Measurements from ENCODE around the gene RBM22.
"Not testable (repeated sequence)": the region's sequence is repeated elsewhere in the genome, so short reads cannot be mapped to it uniquely, and the experiment has no call there.

The RBM22 gene

DNA sequence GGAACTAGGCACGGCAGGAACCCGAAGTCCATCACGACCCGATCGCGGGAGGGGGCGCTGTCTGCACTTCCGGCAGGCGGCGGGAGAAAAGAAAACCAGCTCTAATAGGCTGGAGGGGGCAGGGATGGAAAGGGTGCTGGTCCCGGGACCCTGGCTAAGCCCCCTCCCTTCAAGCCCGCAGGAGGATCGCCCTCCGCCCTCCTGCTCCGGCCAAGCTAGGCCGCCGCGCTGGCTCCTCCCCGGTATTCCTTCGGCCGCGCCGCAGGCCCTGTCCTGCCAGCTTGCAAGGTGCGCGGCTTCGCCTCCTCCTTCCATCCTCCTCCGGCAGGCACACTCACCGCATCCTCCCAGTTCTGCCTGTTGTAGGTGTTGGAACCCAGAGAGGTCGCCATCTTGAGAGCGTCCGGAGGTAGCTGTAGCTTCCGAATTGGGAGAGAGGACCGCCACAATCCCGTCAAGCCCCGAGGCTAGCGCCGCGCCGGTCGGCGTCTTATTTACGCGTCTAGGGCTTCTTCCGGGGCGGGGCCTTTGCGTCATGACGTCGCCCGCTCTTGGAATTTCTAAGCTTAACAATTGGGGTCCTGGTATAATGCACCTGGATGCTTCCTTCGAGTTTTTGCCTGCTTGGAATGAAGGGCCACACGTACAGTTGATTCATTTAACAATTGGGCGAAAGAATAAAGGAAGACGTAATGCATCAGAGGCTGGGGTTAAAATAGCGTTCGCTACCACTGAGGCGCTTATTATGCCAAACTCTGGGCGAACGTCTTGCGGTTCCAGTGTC lies at the start of gene RBM22:
RBM22 (minus strand) TSS at position 469 of the 784 bp plus-strand sequence; CDS start at position 392, 77 bp downstream.
- DNase-seq (ENCODE audit: low spot score): peak; percentile 93

DNA sequence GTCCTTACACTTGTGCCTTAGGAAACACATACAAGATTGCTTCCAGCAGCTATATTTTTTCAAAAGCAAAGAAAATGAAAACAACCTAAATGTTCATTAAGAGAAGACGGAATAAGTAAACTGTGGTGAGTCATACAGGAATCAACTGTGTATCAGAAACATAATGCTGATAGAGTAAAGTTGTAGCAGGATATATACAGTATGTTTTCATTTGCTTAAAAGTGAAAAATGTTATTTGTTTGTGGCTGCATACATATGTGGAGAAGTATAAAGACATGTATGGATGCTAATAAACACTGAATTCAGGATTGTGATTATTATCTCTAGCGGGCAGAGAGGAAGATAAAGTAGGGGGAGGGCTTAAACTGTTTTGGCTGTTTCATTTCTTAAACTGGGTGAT lies 49.6 kb upstream of the RBM22 start:
- no peak for DNase-seq (ENCODE audit: low spot score)

DNA sequence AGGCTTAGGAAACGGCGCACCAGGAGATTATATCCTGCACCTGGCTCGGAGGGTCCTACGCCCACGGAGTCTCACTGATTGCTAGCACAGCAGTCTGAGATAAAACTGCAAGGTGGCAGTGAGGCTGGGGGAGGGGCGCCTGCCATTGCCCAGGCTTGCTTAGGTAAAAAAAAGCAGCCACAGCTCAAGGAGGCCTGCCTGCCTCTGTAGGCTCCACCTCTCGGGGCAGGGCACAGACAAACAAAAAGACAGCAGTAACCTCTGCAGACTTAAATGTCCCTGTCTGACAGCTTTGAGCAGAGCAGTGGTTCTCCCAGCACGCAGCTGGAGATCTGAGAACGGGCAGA lies 42.3 kb upstream of the RBM22 start:
- not testable (repeated sequence) for DNase-seq (ENCODE audit: low spot score)

DNA sequence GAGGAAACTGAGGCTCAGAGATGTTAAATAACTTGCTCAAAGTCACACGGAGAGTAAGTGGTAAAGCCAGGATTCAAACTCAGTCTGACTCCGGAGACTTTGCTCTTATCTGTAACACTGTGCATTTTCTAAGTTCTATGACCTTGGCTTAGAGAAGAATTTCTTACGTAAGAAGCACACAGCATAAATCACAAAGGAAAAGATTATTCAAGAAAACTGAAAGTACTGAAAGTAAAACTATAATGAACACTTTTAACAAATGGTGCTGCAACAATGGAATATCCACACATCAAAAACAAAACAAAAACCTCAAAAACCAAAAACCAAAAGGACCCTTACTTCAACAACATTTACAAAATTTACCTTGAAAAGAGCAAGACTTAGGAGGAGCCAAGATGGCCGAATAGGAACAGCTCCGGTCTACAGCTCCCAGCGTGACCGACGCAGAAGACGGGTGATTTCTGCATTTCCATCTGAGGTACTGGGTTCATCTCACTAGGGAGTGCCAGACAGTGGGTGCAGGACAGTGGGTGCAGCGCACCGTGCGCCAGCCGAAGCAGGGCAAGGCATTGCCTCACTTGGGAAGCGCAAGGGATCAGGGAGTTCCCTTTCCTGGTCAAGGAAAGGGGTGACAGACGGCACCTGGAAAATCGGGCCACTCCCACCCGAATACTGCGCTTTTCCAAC lies 41.7 kb upstream of the RBM22 start:
- DNase-seq (ENCODE audit: low spot score): not testable (repeated sequence)

DNA sequence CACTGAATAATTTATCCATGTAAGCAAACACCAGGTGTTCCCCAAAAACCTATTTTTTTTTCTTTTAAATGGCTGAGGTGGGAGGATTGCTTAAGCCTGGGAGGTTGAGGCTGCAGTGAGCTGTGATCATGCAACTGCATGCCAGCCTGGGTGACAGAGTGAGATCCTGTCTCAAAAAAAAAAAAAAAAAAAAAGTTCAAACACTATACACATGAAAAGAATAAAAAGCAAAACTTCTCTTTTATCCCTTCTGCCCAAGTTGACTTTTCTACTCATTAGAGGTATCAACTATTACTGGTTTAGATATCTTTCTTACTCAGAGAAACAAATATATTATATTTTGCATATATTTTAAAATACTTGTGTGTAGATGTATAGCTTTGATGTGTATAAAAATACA lies 40.1 kb upstream of the RBM22 start:
- no peak for DNase-seq (ENCODE audit: low spot score)

DNA sequence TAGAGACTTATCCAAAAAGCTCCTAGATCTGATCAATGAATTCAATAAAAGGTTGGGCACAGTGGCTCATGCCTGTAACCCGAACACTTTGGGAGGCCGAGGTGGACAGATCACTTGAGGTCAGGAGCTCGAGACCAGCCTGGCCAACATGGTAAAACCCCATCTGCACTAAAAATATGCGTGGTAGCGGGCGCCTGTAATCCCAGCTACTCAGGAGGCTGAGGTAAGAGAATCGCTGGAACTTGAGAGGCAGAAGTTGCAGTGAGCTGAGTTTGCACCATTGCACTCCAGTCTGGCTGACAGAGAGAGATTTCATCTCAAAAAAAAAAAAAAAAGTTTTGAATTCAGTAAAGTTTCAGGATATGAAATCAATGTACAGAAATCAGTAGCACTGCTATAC lies 38.0 kb upstream of the RBM22 start:
- DNase-seq (ENCODE audit: low spot score): no peak

DNA sequence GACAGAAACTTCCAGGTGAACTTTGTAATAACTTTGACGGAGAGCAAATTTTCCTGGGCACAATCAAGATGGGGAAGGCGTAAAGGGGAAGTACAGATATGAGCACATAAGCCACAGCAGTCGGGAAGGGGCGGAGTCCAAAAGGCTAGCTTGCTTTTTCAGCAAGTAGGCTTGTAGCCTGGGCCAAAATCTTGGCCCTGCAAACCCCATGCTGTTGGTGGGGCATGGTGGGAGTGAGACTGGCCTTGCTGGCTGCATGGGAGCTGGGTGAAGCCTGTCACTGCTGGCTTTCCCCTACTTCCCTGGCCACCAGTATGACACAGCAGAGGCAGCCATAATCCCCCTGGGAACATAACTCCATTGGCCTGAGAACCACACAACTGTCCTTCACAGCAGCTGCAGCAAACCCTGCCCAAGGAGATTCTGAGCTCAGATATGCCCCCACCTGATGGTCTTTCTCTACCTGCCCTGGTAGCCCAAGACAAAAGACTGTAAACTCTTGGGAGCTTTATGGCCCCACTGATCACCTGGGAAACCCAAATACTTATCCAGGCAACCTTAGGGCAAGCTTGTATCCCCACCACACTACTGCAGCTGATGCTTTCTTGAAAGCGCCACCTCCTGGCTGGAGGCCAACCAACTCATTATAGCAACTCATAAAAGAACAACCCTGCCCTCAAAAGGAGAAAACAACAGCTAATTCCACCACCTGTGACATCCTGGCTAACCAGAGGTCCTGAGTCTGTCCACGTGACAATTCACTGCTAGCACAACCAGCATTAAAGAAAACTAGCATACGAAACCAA lies 33.9 kb upstream of the RBM22 start:
- DNase-seq (ENCODE audit: low spot score): no peak

DNA sequence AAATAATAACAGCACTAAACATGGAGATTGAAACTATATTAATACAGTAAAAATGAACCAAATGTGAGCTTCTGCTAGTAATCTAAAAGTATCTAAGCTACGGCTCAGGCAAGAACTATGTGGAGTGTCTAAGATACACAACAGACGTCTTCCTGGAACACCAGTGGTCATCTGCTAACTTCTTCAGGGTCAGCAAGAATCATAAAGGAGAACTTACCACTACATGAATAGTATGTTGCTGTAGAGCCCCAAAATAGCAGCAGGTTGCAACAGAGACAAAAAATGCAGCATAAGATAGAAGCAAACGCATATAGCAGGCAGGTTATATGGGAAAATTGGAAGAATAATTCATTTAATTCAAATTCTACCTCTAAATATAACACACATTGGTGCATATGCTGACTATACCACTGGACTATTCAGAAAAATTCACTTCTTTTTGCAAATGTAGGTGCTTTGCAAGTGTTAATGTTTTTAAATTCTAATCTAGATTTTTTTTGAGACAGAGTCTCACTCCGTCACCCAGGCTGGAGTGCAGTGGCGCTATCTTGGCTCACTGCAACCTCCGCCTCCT lies 30.9 kb upstream of the RBM22 start:
- DNase-seq (ENCODE audit: low spot score): no peak

DNA sequence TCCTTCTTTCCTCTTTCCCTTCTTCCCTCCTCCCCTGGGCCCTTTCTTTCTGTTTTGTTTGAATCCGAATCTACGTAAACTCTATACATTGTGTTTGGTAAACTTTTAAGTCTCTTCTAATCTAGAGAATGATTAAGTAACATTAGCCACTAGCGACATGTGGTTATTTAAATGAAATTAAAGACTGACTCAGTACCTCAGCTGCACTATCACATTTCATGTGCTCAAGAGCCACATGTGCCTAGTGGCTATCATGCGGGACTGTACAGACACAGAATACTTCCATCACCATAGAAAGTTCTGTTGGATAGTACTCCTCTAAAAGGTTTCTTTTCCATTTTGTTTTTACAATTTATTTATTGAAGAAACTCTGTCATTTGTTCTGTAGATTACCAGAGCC lies 29.0 kb upstream of the RBM22 start:
- DNase-seq (ENCODE audit: low spot score): no peak

DNA sequence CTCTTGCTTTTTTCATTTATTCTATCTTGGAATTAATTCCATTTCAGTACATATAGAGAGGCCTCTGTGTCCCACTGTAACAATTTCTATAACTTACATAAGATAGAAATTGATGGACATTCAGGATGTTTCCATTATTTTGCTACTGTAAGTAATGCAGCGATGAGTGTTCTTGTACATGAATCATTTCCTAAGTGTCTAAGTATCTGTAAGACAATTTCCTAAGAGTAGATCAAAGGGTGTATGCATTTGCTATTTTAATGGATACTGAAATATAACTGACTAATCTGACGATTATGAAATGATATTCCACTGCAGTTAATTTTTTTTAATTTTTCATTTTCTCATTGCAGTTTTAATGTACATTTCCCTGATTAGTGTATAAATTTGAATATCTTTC lies 23.0 kb upstream of the RBM22 start:
- no peak for DNase-seq (ENCODE audit: low spot score)

DNA sequence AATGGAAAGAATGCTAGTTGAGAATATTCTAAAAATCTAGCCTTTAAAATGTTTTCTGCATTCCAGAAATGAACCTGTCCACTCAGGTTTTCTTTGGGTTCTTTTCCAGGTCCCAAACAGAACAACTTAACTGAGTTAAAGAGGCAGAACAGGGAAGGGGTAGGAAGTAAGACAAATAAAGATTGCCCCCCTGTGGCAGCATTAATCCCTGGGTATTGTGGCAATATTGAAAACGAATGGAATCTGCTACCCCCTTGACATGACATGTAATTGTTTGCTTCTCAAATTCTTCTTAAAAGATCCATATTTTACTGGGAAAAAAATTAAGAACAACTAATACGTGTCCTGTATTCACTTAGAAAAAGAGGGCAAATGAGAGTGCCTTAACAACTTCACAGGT lies 9.3 kb upstream of the RBM22 start:
- DNase-seq (ENCODE audit: low spot score): peak; percentile 9

DNA sequence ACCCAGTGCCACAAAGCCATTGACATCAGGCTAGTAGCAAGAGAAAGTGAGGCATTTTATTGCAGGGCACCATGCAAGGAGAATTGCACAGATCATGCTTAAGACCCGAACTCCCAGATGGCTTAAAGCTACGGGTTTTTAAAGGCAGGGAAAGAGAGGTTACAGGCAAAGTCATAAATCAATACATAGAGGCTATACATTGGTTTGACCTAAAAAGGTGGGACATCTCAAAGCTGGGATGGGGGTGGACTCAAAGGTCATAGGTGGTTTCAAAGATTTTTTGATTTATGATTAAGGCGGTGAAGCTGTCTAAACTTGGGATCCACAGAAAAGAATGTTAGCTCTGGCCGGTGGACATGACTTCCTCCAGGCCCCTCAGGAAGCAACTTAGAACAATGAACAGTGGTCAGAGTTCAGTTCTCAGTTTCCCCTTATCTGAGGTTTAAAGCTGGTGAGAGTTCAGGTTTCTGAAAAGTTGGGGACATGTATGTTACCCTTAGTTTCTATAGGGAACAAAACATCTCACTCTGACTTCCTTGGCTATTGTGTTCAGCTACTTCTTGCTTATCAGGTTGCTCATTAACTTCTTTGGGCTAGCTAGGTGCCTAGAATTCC lies 6.0 kb upstream of the RBM22 start:
- DNase-seq (ENCODE audit: low spot score): no peak

DNA sequence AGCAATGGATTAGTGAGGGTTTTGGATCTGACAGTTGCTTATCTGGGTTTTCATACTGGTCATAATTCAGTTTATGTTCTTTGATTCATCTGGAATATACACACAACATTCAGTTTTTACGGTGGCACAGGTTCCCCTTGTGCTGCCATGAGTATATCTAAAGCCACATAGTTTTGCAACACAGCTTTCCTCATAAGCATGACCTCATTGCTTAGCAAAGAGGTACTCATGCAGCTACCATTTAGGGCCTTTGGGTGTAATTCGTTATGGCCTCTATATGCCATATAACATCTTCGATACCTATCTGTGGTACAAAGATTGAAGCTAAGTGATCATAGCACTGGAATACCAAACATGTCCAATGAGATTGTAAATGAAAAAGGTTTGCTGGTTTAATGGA lies 2.9 kb upstream of the RBM22 start:
- DNase-seq (ENCODE audit: low spot score): no peak

DNA sequence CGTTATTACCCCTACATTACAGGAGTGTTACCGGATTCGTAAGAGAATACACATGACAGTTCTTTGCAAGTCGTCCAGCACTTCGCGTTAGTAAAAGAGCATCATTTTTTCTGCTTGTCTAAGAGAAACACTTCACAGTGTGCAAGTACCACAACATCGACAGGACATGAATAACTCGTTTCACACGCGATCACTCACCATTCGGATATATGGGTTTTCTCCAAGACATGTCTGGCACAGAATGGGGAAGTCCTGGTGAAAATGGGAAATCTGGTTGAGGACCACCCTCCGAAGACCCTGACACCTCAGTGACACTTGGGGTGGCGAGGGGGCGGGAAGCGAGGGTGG lies 642 bp downstream of the RBM22 start:
- DNase-seq (ENCODE audit: low spot score): no peak

DNA sequence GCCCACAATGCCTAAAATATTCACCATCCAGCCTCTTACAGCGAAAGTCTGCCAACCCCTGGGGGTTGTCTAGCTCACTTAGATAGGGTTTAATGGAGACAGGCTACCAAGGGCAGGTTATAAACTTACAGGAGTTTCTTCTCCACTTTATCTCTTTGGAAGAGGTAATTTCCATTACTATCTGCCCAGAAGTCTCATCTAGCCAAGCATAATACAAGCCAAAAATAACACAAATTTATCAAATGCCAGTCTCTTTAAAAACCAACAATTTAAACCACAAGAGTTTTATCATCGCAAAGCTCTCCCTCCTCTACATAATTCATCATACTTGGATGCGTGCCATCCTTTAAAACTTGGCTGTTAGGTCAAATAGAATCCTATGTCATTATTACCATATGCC lies 6.2 kb downstream of the RBM22 start:
- DNase-seq (ENCODE audit: low spot score): no peak

DNA sequence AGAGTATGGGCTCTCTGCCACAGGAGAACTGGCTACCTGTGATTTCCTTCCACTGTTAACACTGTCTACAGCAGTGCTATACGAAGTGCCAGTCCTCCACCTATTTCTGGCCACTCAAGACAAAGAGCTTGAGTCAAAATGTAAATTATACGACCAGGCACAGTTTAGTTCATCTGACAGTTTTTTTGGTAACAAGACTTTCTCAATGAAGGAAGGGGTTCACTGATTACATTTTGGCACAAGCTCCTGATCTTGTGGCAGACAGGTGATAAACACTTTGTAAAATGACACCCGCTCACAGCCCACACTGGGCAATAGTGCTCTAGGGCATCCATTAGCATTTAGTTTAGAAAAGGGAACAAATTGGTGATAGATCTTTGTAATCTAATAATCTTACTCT lies 8.6 kb downstream of the RBM22 start:
- no peak for DNase-seq (ENCODE audit: low spot score)

DNA sequence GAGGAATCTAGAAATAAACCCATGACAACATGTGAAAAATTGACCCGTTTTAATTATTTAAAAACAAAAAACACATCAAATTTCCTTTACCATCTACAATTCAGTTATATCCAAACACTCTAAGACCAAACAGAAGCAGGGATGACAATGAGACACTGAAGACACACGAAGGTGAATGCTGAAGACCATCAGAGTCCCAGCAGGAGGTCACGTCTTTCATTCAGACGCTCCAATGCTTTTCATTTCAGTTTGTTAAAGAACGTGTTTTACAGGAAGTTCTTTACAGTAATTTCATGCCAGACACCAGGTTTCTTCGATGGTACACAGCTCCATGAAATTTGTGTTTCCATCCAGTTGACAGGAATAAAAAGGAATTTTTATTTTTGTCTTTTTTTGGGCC lies 10.1 kb downstream of the RBM22 start:
- DNase-seq (ENCODE audit: low spot score): no peak

DNA sequence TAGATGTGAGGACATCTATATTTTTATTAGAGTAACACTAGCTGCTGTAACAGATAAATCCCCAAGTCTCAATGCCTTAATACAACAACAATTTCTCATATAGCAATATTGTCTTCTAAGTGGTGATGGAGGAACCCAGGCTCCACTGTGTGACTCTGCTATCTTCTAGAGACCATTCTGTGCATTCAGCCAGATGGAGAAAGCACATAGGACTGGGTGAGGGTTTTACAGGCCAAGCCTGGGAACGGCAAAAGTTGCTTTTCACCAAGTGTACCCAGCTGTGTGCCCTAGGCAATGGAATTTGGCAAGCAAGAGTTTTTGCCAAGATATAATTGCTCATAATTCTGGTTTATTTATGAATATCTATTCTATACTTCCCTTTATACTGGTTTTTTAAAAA lies 11.7 kb downstream of the RBM22 start:
- no peak for DNase-seq (ENCODE audit: low spot score)

DNA sequence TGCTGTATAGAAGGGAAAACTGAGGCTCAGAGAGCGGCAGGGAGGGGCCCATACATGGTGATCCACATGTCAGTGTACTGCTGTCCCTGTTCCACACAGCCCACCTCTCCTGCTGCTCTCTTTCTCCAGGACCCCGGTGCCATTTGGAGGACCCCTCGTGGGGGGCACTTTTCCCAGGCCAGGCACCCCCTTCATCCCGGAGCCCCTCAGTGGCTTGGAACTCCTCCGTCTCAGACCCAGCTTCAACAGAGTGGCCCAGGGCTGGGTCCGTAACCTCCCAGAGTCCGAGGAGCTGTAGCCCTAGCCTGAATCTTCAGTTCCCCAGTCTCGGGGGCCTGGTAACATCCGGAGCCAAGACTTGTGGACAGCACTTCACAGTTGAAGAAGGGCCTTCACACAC lies 24.3 kb downstream of the RBM22 start:
- no peak for DNase-seq (ENCODE audit: low spot score)

DNA sequence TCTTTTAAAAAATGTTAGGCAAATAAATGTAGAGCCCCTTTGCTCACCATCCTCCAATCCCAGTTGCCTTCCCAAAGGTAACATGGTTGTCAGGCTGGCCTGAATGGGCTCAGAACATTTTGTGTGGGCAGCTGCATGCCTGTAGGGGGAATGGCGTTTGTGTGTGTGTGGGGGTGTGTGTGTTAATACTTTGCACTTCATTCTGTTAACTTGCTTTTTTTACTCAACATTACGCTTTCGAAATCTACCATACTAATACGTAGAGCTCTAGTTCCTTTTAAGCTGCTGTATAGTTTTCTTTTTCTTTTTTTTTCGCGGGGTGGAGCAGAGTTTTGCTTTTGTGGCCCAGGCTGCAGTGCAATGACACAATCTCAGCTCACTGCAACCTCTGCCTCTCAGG lies 25.8 kb downstream of the RBM22 start:
- no peak for DNase-seq (ENCODE audit: low spot score)

DNA sequence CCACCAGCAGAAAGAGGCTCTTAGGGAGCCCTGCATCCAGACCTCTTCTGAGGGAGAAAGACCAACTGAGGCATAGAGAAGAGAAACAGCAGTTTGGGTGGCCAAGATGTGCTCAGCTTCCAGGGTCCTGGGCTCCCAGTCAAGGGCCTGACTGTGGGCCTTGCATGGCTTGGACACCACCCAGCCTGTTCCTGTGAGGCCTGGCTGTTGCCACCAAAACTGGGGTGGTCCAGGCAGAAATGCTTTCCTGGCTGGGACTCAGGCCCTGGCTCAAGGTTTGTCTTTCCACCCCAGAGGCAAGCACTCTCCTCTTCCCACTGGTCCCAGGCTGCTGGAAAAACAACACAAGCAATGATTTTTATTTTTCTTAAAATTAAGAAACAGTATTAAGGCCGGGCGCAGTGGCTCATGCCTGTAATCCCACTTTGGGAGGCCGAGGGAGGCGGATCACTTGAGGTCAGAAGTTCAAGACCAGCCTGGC lies 26.5 kb downstream of the RBM22 start:
- no peak for DNase-seq (ENCODE audit: low spot score)

DNA sequence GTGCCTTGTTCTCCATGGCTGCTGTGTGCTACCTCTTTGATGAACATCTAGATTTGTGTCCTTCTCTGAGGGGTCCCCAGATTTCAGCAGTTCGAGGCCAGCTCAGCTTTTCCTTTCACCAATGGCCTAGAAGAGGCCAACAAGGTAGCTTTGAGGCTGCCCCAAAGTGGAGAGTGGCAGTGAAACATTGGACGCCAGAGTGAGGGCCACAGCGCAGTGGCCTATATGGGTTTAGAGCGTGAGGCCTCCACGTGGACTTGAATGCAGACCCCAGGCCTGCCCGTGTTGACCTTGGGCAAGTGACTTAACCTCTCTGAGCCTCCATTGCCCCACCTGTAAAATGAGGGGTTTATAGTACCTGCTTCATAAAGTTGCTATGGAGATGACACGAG lies 28.0 kb downstream of the RBM22 start:
- no peak for DNase-seq (ENCODE audit: low spot score)

Data from GM03348 (cell line).